AML-193 (cell line): ENCODE results near the gene TADA2A.

Experiments
- DNase-seq, 2 experiments: peaks; one replicate each; lab custom pipeline; 2025; lab: John Stamatoyannopoulos, UW

TADA2A gene

GRCh38 chr17:37463039-37463438 is 56.4 kb downstream of the TADA2A start:
- DNase-seq: no peak

GRCh38 chr17:37465069-37465616 is 58.5 kb downstream of the TADA2A start:
- no peak for DNase-seq

DNA sequence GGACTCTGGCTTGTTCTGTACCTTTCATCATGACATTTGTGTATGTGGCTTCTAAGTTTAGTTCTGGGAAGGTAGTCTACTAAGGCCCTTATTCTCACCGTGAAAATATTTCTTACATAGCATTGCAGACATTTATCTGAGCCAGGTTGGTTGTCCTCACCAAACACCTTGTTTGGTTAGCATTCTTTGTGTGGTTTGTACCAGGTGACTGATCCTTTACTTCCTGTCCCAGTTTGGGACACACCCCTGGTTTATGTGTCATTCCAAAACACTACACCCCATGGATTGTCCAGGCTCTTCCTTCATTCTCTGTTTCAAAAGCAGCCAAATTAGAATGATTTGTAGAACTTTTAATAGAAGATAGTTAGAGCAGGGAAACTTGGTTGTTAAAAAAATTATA is 59.8 kb downstream of the TADA2A start:
- no peak for DNase-seq

DNA sequence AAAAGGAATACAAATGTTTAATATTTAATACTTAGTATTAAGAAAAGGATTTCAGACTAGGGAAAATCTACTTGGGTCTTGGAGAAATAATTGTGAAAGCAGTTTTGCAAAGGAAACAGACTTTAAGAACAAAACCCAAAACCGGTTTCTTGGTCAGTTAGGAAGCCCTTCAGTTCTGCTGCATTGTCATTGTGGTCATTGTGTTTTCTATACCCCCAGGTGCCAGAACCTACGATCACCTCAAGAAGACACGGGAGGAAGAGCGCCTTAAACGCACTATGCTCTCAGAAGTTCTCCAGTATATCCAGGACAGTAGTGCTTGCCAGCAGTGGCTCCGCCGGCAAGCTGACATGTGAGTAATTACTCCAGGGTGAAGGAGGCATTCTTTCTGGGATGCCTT is 63.5 kb downstream of the TADA2A start:
- no peak for DNase-seq

DNA sequence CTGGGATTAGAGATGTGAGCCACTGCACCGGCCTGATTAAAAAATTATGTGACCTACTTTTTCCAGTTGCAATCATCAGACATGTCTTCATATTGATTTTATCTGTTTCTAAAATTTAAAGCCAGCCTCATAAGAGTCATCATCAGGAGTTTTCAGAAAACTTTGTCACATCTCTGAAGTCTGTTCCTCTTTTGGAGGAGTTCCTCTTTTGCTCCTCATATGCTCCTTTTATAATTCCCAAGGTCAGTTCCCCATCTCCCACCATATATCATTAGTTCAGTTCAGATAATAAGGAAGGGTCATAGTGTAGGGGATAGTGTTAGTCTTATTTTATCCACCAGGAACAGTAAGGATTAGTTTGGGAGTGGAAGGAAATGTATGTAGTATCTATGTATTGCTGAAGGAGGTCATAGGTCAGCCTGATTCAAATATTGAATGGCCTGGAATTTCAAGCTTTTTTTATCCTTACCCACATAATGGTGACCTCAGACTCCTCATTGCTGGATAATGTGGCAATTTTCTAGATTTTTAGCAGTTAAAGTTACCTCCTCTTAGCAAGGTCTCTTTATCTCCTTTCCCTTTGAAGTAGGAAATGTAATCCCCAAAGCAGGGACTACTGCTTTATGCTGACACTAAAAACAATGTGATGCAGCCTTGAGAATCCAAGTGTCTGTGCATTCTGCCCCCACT is 69.2 kb downstream of the TADA2A start:
- DNase-seq: peak; percentile 66 to 80

GRCh38 chr17:37476431-37477120 is 69.9 kb downstream of the TADA2A start:
- DNase-seq: no peak

GRCh38 chr17:37478187-37478586 is 71.5 kb downstream of the TADA2A start:
- DNase-seq: peak in 1 of 2 experiments; percentile 10

GRCh38 chr17:37479025-37479424 is 72.3 kb downstream of the TADA2A start:
- no peak for DNase-seq

DNA sequence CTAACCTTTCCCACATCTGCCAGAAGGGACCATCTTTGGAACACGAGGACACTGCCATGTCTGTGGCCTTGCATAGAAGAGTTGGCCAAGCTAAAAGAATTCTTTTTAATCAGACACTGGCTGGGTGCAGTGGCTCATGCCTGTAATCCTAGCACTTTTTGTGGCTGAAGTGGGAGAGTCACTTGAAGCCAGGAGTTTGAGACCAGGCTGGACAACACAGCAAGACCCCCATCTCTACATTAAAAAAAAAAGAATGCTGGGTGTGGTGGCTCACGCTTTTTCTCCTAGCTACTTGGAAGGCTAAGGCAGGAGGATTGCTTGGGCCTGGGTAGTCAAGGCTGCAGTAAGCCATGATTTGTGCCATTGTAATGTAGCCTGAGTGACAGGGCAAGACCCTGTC is 73.7 kb downstream of the TADA2A start:
- no peak for DNase-seq

GRCh38 chr17:37481001-37481665 is 74.4 kb downstream of the TADA2A start:
- no peak for DNase-seq

GRCh38 chr17:37483311-37484039 is 76.8 kb downstream of the TADA2A start:
- DNase-seq: no peak

DNA sequence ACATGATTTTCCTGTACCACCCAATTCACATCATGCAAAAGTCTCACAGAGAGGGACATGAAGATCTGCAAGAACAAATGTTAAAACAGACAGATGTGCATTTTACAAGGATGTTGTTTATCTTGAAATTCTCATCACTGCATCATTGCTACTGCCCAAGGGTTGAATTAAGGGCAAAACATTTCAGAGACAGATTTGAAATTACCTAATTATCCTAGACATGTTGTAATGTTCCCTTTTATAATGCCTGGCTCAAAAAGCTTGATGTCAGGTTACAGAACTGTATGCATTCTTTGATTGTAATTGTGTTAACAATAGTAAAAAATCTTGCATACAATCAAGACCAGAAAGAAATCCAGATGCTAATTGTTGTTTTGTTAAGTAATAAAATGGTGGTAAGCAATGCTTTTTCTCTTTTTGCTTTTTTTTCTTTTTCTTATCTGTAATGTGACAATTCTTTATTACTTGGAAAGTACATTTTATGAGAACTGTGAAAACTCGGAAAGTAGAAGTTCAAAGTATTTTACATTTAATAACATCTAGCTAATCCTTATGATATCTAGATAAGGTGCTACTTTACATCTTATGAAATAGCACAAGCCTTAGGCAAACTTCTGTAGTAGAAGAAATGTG is 79.4 kb downstream of the TADA2A start:
- peak in 1 of 2 experiments; percentile 15 for DNase-seq

DNA sequence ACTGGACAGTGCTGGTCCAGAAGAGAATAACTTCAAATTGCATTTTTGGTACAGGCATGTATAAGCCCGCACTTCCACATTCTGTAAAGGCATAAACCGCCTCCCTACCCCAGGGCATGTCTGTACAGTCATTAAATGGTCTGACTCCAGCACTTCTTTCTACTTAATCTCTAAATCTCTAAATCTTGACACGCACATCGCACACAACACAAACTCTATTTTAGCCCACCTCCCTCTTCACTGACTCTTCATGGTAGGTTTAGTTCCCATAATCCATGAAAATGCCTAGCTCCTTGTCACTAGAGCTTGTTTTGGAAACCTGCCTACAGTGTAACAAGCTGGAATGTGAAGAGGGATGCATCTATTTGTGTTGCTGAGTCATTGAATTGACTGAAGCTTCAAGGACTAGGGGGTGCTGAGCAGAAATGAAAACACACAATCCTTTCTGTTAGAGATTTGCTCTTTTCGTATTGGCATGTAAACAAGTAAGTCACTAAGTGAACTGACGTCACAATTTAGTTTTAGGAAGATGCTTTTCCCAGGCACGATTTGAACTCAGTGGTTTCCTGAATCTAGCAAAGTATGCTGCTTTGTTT is 81.4 kb downstream of the TADA2A start:
- DNase-seq: peak; percentile 55 to 63

GRCh38 chr17:37488607-37489196 is 82.0 kb downstream of the TADA2A start:
- DNase-seq: peak; percentile 30 to 33

DNA sequence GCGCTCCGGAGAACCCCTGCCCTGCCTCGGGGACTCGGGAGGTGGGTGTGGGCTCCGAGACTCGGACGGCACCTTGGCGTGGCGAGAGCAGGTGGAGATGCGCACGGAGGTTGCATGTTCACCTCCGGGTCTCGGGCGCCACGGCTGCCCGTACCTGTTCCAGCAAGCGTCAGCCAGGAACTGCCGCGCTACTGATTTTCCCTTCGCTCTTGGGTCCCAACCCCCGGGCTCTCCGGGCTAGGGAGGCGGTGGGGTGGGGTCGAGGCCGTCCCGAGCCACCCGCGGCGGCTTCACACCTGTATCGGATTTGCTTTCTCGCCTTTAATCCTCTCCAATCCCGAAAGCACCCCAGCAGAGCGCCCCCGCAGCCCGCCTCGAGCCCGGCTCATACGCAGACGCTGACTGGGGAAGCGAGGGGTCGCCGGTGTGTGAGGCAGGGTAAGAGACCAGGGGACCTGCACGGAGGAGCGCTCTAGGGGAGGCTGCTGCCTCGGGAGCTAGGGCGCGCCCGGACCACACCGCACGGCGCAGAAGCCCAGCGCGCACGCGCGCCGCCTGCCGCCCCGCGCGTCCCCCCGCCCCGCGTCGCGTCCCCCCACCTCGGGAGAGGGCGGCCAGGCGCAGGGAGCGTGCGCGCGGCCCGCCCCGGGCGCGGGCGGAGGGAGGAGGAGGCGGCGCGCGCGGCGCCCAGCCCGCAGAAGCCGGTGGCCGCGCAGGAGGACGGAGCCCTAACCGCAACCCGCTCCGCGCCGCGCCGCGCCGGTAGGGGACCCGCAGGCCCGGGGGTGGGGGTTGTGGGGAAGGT is 82.7 kb downstream of the TADA2A start, which contains the start of gene DUSP14:
TSS of gene DUSP14 (plus strand) at position 695 of the 805 bp plus-strand sequence. CDS start 22,382 bp downstream, outside the sequence.
- peak; percentile 73 to 75 for DNase-seq

DNA sequence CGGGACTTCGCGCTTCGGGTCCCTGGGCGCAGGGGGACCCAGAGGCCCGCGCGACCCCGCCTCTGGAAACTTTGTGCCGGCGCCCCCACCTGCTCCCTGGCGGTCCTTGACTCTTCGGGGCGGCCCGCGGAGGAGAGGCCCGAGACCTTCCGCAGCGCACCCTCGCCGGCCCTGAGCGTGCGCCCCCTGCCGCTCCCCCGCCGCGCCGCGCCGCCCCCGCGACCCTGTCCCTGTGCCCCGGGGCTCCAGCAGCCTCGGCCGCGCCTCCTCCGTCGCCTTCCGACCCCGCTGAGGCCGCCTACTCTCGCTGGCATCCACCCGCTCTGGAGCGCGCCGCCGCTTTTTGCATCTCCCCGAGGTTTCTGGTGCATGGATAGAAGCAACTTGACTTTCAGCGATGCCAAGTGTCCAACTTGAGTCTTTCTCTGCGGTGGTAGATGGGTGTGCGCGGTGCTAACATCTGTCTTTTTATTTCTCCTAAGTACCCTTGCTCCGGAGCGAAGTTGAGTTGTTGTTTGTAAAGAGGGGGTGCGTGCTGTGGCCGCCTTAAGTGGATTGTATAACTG is 83.4 kb downstream of the TADA2A start:
- peak; percentile 52 to 54 for DNase-seq

DNA sequence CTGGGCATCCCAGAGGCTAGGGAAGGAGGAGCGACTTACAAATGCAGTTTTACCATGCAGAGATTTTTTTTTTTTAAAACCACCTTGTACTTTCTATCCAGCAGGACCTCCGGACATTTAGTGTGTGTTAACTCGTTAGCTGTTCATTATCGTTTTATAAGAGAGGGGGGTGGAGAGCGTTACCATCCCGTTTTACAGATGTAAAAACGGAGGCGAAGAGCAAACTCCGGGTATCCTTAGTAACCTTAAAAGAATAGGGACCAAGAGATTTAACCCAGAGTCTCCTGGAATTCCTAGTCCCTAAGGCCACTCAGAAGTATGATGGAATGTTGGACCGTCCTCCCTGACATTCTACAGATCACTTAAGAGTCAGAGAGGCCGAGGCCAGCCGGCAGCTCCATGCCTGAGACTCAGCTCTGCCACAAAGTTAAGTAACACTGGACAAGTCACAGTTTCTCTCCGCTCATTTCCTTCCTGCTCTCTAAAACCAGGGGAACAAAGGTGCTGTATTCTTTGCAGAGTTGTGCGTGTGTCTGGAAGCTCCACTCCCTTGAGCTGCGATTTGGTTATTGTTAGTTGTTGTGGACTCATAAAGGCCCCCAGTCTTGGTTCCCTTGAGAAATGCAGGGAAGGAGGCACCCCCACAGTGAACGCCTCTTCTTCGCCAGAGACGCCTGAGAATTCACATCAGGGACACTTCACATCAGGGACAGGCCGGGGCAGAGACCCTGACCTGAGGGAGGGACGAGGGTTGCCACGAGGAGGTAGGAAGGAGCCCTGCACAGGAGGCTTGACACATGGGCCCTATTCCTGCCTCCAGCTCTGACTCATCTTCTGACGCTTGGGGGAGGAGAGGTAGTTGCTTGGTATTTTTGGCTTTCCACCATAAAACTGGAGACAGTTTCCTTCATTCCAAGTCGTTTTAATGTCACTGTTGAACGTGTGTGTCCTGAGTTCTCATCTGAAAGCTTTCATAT is 84.2 kb downstream of the TADA2A start:
- DNase-seq: peak; percentile 62 to 66

- DNase-seq: peak in 1 of 2 experiments; percentile 28
Measured at GRCh38 chr17:37492167-37492566, 85.5 kb downstream of the TADA2A start.
